Activated CD4-positive, alpha-beta T cell treated with anti-CD3 and anti-CD28 coated beads for 4 hours (primary cell): ENCODE results near the gene ITPKA.

Source experiments
- DNase-seq, 2 donors: peaks; one replicate each; pipeline ENCODE4 v3.0.0-alpha.2; 2020

ITPKA gene

DNA sequence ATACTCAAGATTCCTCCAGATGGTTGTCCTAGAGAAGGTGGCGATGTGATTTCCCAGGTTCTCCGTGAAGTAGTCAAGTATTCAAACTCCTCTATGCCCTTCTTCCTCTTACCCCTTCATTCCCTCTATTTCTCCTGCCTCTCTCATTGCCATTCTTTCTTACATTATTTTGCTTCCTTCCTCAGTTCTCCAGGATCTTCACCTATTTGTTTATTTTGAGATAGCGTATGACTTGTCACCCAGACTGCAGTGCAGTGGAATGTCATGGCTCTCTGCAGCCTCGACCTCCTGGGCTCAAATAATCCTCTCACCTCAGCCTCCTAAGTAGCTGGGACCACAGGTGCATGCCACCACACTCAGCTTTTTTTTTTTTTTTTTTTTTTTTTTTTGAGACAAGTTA, 1.8 kb upstream of the ITPKA start:
- no peak for DNase-seq

DNA sequence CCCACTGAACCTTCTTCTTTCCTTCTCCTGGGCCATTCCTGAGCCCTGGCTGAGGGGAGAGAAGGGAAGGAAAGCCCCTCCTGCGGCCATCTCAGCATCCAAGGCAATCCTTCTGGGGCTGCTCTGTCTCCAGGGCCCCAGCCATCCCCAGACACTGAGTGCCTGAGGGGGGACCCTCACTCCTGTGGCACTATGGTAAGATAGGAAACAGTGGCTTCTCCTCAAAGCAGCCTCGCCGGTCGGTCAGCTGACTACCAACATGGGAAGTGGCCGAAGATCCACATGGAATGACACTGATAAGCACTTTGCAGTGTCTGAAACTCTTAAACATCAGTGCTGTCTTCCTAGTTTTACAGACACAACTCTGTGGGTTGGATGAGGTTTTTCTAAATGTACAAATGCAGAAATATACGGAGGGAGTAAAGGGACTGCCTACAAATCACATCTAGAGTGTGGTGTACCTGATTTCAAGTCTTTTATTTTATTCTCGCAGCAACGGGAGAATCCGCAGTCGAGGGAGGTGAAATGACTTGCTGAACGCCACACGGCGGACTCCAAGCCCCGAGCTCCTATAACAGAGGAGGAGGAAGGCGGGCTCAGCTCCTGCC, 973 bp upstream of the ITPKA start:
- no peak for DNase-seq

DNA sequence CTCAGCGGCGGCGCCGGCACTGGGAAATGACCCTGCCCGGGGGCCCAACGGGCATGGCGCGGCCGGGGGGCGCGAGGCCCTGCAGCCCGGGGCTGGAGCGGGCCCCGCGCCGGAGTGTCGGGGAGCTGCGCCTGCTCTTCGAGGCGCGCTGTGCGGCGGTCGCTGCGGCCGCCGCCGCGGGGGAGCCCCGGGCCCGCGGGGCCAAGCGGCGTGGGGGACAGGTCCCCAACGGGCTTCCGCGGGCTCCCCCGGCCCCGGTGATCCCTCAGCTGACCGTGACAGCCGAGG, 172 bp downstream of the ITPKA start:
- no peak for DNase-seq

DNA sequence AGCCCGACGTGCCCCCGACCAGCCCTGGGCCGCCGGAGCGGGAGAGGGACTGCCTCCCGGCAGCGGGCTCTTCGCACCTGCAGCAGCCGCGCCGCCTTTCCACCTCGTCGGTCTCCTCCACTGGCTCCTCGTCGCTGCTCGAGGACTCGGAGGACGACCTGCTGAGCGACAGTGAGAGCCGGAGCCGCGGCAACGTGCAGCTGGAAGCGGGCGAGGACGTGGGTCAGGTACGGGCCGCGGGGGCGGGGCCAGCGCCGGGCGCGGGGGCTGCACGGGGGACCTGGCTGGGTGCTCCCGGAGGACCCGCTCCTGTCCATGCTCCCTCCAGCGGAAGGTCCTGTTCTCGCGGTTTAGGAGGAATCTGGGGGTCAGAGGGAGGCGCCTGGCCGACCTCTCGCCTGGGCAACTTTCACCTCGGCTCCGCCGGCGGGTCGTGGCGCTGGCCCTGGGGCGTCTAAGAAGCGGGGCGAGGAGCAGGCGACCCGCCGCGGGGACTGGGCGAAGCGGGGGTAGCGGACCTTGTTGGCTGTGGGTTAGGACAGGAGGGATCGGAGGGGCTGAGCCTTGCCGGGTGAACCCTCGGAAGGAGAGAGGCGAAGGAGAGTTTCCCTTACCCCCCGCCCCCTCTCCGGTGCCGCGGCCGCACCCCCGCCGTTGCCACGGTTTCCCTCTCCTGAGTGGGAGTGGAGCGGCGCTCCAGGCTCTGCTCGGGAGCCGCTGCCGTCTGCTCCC, 682 bp downstream of the ITPKA start:
- DNase-seq, result peak; percentile 34 to 50

GRCh38 chr15:41494922-41495735, 1.5 kb downstream of the ITPKA start:
- peak in 1 of 2 donors; percentile 38 for DNase-seq

DNA sequence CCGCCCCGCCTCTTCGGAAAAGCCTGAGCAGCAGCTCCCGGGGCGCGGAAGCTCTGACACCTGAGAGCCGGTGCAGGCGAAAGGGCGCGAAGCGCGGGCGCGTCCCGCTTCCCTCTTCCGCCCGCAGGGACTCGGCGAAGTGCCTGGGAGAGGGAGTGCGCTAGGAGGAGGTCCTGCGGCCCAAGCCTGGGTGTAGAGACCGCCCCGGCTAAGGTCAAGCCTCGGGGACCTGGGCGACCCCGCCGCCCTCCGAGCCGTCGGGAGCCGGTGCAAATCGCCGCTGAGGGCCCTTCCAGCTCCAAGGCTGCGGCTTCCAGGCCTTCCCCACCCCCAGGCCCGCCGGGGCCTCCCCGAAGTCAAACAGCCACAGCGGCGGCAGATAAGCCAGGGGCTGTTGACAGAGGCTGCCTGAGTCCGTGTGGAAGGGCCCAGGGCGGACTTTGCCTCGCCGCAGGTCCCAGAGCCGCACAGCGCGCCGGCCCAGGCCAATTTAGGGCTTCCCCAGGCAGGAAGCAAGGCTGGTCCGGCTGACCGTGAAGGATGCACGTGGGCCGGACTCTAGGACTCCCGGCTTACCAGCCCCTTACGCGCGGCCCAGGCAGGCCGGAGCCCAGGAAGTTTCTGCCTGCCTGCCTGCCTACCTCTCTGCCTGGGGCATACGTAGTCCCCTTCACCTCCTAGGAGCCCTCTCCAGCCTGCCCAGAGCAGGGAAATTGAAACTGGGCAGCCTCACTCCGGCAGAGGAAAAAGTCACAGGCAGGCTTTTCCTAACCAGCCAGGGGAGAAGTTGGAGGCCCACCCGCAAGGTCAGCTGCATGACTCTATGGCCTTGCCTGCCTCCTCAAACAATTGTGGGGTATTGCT, 2.3 kb downstream of the ITPKA start:
- no peak for DNase-seq

- no peak for DNase-seq
Observed at GRCh38 chr15:41498657-41499056, 5.0 kb downstream of the ITPKA start.

DNA sequence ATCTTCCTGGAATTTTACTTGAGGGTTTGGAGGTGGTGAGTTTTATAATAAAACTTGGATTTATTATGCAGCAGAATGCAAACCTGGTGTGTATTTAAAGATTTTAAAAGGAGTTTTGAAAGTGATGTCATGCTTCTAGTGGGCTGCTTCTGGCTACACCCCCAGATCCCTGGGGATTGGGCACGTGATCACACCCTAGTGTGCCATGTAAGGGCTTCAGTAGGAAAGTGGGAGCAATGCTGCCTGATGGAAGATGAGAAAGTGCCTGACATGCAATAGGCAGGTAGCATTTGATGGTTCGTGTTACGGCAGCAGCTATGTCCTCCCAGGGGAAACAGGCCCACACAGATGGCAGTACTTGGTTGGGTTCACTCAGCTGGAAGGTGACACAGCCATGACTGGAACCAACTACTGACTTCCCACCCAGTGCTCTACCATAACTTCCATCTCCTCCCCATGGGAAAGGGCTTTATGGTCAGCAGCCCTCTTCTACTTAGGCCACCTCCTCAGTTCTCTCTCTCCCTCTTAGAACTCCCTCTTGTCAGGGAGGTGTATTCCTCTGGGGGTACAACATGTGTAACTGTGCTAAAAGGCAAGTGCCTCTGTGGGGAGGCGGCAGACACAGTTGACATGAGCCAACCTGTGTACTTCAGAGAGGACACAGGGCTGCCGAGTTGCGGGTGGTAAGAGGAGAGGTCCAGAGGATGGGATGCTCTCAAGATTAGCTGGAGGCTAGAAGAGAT, 5.6 kb downstream of the ITPKA start:
- DNase-seq, result no peak

DNA sequence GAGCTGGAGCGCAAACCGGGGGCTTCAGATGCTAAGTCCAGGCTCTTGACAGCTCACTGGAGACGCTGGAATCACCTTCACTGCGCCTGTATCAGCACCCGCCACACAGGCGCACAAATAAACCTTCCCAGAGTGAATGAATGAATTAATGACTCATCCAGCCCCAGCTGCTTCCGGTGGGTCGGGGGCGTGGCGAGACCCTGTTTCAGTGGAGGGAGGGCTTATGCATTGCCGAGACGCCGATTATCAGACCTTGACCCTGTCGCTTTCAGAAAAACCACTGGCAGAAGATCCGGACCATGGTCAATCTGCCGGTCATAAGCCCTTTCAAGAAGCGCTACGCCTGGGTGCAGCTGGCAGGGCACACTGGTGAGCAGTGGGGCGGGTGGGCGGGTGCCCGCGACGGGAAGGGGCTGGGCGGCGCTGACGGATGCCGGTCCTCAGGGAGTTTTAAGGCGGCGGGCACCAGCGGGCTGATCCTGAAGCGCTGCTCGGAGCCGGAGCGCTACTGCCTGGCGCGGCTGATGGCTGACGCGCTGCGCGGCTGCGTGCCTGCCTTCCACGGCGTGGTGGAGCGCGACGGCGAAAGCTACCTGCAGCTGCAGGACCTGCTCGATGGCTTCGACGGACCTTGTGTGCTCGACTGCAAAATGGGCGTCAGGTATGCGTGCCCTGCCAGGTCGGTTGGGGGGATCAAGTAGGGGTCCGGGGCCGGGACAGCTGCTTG, 7.7 kb downstream of the ITPKA start:
- DNase-seq, result peak in 1 of 2 donors; percentile 40

- DNase-seq, result peak; percentile 37 to 44
Observed at GRCh38 chr15:41501931-41502794, 8.5 kb downstream of the ITPKA start.

GRCh38 chr15:41502795-41503668, 9.4 kb downstream of the ITPKA start:
- DNase-seq, result no peak

DNA sequence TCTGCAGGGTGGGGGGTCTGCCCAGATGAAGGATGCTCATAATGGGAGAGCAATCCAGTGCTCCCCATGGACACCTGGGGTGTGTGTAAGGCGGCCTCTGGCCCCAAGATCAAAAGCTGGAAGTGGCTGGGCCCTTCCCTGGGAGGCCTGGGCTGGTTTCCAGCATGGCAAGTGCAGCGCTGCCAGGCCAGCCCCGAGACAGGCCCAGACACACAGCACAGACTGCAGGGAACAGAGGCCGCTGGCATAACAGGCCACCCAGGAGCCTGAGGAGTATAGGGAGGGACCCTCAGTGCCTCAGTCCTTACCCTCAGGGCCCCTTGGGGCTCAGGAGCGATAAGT, 10.0 kb downstream of the ITPKA start:
- no peak for DNase-seq

- no peak for DNase-seq
Observed at GRCh38 chr15:41504751-41505492, 11.2 kb downstream of the ITPKA start.

GRCh38 chr15:41505776-41506175, 12.1 kb downstream of the ITPKA start:
- DNase-seq, result no peak

DNA sequence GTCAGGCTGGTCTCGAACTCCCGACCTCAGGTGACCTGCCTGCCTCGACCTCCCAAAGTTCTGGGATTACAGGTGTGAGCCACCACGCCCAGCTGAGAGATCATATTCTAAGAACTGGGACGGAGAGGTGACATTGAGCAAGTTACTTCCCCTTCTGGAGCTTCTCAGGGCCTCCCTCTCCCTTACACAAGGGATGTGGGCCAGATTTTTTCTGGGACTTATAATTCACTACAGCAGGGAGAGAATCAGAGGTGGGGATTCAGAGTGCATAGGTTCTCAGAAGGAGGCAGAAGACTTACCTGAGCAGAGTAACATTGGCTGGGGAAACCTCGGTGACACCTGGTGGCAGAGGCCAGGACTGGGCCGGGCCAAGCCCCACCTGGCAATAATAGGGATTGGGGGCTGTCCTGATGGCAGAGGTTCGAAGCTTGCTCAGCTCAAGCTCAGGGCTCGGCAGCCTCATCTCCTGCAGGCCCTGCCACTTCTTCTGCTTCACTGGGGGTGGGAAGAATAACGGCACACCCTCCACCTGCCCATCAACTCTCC, 13.2 kb downstream of the ITPKA start:
- DNase-seq, result no peak

GRCh38 chr15:41507820-41508290, 14.2 kb downstream of the ITPKA start:
- no peak for DNase-seq

GRCh38 chr15:41510728-41511127, 17.1 kb downstream of the ITPKA start:
- DNase-seq, result no peak

DNA sequence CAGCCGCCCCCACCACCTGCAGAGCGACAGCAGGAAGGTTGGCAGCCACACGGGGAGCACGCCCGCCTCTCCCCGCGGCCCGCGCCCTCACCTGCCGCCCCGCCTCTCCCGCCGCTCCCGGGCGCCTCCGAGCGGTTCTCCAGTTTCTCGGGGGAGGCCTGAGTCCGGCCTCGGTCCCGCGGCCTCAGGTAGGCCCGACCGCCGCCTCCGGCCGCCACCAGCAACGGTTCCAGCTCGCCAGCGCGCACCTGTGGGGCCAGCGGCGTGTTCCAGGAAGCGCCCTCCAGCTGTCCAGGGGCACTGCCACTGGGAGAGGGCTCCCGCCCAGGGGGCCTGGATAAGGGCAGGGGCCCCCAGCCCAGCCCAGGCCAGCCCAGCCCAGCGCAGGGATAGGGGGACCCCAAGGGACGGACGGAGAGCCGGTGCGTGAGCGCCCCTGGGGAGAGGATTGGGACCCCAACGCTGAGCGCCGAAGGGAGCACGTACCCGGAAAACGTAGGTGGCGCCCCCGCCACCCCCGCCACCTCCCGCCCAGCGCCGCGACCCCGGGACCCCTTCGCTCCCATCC, 17.7 kb downstream of the ITPKA start:
- DNase-seq, result no peak
